ENCODE data around the gene PEX3.

Gene PEX3, protein sequence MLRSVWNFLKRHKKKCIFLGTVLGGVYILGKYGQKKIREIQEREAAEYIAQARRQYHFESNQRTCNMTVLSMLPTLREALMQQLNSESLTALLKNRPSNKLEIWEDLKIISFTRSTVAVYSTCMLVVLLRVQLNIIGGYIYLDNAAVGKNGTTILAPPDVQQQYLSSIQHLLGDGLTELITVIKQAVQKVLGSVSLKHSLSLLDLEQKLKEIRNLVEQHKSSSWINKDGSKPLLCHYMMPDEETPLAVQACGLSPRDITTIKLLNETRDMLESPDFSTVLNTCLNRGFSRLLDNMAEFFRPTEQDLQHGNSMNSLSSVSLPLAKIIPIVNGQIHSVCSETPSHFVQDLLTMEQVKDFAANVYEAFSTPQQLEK

DNA sequence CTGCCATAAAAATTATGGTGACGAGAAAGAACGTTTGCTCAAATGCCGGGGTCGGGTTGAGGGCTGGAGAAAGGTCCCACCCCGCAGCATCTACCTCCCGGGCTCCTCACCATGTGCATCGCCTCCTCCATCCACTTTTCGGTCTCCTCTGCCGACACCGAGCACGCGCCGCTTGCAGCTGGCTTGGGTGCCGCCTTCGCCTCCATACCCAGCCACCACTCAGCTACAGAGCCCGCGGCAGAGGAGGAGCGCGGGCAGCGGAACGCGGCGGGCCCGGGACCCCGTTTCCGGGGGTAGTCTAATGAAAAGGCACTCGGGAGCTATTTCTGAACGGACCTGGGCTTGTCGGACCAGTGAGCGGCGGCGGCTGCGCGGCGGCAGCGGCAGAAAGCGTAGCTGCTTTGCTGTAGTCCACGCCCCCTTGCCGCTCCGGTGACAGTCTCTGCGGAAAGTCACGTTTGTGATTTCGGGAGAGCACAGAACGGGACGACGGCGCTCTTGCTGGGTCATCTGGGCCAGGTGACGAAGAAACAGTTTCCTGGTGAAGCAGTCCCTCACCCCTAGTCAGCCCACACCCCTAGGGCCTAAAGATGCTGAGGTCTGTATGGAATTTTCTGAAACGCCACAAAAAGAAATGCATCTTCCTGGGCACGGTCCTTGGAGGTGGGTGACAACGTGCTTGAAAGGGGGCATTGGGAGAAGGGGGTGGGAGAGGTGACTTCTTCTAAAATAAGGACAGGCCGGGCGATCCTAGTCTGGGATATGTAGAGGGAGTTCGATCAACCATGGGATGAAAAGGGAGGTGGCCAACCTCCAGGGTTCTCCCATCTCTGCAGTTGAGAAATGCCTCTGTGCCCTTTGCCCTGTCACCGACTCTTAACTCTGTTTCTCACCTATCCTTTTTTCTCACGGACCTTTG, at the start of gene PEX3, which contains the start of gene ADAT2:
Gene PEX3 (plus strand): TSS at position 353 of the 919 bp plus-strand sequence. CDS start 238 bp downstream, at position 591.
Gene ADAT2 (minus strand): TSS at position 243 of the 919 bp plus-strand sequence. CDS start 37 bp downstream, at position 206.
- no peaks in the 10 kb centered on the region for H3K9me3 ChIP-seq (ENCODE audit: control insufficient read depth, low read length)
- peaks cover 23% of the 10 kb centered on the region for H3K4me1 ChIP-seq (ENCODE audit: control insufficient read depth, insufficient read depth, low read length)
- peak within 1 kb of the TSS; percentile 93 for H3K9ac ChIP-seq (ENCODE audit: low read length)
- no peaks in the 10 kb centered on the region for H3K27me3 ChIP-seq (replicated peaks; ENCODE audit: control insufficient read depth, insufficient read depth, low read length)
- peaks cover 15% of the 10 kb centered on the region for H3K36me3 ChIP-seq (ENCODE audit: control insufficient read depth, insufficient read depth, low read length, severe bottlenecking)
- DNase-seq (ENCODE audit: low read depth): peak; percentile 97
- peak within 1 kb of the TSS; percentile 97 for H3K4me3 ChIP-seq (ENCODE audit: low read length)

DNA sequence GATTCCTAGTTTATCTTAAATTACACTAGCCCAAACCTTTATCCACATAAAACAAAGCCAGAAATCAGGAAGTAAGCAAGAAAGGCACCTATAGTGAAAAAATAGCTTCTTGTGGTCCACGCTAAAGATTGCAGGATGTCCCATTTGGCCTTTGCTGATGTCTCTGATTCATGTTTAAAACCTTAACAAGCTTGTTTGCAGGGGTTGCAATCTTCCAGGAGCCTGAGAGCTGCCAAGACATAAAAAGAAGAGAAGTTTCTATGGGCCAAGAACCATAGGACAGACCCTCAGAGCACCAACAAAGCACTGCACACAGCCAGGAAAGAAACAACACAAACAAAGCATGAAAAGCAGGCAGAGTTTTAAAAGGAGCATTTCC, 49.5 kb upstream of the PEX3 start:
- Histone ChIP-seq H3K4me1 (ENCODE audit: control insufficient read depth, insufficient read depth, low read length) (peaks cover 10% of the 10 kb centered on the region), H3K27me3 (replicated peaks; ENCODE audit: control insufficient read depth, insufficient read depth, low read length) (no peaks in the 10 kb centered on the region), H3K9me3 (ENCODE audit: control insufficient read depth, low read length) (no peaks in the 10 kb centered on the region), H3K9ac (ENCODE audit: low read length) (no peak overlapping the region), H3K36me3 (ENCODE audit: control insufficient read depth, insufficient read depth, low read length, severe bottlenecking) (no peaks in the 10 kb centered on the region), H3K4me3 (ENCODE audit: low read length) (no peak overlapping the region)
- DNase-seq (ENCODE audit: low read depth): no peak

DNA sequence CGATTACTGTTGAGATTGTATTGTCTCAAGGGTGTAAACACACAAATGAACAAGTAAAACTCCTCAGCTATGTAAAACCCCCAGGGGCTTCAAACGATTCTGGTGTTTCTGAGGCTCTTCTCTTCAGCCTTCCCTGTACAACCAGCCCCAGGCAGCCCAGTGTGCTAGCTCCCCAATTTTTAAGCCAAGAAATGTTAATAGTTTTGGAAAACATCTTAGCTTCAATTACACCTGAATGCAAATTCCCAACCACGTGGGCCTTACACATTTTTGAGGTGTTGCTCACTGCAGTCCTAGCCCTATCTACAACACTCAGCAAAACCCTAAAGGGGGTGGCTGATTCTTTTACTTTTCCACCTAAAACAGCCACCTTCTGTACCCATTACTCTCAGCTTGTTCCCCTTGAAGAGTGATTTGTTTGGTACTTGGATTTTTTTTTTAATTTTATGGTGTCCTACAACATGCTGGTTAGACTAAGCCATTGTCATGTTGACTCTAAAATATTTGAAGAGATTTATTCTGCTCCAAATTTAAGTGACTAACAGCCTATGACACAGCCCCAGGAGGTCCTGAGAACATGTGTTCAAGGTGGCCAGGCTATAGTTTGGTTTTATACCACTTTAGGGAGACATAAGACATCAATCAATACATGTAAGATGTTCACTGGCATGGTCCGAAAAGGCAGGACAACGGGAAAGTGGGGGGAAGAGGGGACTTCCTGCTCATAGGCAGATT, 48.8 kb upstream of the PEX3 start:
- no peak overlapping the region for H3K9ac ChIP-seq (ENCODE audit: low read length)
- H3K4me1 ChIP-seq (ENCODE audit: control insufficient read depth, insufficient read depth, low read length): peaks cover 10% of the 10 kb centered on the region
- no peak overlapping the region for H3K4me3 ChIP-seq (ENCODE audit: low read length)
- H3K36me3 ChIP-seq (ENCODE audit: control insufficient read depth, insufficient read depth, low read length, severe bottlenecking): no peaks in the 10 kb centered on the region
- DNase-seq (ENCODE audit: low read depth): no peak
- H3K9me3 ChIP-seq (ENCODE audit: control insufficient read depth, low read length): no peaks in the 10 kb centered on the region
- H3K27me3 ChIP-seq (replicated peaks; ENCODE audit: control insufficient read depth, insufficient read depth, low read length): no peaks in the 10 kb centered on the region

DNA sequence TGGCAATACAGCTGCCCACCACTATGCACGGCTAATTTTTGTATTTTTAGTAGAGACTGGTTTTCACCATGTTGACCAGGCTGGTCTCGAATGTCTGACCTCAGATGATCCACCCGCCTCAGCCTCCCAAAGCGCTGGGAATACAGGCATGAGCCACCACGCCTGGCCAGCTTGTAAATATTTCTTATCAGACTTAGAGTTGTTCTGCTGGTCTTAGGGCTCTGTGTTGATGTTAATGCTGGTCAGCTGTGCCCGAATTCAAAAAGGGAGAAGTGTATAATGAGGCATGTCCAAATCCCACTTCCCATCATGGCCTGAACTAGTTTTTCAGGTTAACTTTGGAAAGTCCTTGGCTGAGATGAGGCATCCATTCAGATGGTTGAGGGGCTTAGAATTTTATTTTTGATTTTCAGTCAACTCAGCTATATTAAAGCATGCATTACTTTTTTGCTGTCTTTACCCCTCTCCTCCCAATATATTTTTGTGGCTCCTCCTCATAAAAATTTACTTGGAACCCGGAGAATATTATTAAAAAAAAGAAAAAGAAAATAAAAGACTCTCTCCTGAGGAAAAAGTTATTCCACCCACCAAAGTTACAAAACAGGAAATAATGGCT, 47.8 kb upstream of the PEX3 start:
- no peaks in the 10 kb centered on the region for H3K27me3 ChIP-seq (replicated peaks; ENCODE audit: control insufficient read depth, insufficient read depth, low read length)
- no peak for DNase-seq (ENCODE audit: low read depth)
- H3K4me3 ChIP-seq (ENCODE audit: low read length): no peak overlapping the region

DNA sequence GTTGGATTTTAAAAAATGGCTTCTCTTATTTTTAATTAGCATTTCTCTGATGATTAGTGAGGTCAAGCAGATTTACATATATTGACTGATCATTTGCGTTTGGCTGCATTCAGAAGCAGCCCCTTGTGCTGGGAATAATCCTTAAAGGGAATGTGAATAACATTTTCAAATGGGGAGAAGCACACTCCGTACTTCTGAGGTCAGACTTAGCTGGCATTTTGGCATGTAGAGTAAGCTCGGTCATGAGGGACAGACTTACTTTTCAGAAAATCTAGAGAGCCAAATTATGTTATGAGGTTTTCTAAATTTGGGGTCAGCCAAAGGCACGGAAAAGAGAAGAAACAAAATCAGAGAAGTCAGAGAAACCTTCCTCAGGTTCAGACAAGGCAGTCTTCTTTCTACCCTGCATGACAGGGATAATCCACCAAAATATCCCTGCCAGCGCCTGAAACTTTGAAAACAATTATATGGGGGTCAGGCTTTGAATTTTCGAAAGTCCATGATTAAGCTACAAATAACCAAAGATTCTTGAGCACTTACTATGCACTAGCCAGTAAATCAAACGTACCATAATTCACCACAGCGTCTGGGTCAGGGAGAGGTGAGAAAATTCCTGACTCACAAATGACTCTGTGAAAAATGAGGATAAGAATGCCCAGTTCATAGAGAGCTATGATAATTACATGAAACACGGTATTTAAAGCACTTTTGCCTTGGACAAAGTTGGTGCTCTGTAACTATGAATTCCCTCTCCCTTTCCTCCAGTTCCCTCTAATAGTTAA, 45.0 kb upstream of the PEX3 start:
- DNase-seq (ENCODE audit: low read depth): no peak
- Histone ChIP-seq H3K4me1 (ENCODE audit: control insufficient read depth, insufficient read depth, low read length) (peaks cover 10% of the 10 kb centered on the region), H3K9ac (ENCODE audit: low read length) (no peak overlapping the region), H3K36me3 (ENCODE audit: control insufficient read depth, insufficient read depth, low read length, severe bottlenecking) (no peaks in the 10 kb centered on the region), H3K4me3 (ENCODE audit: low read length) (no peak overlapping the region), H3K9me3 (ENCODE audit: control insufficient read depth, low read length) (no peaks in the 10 kb centered on the region), H3K27me3 (replicated peaks; ENCODE audit: control insufficient read depth, insufficient read depth, low read length) (no peaks in the 10 kb centered on the region)

More for the DNA sequence above, 47.8 kb upstream of the PEX3 start:
- Histone ChIP-seq H3K9me3 (ENCODE audit: control insufficient read depth, low read length) (no peaks in the 10 kb centered on the region), H3K36me3 (ENCODE audit: control insufficient read depth, insufficient read depth, low read length, severe bottlenecking) (no peaks in the 10 kb centered on the region), H3K4me1 (ENCODE audit: control insufficient read depth, insufficient read depth, low read length) (peaks cover 10% of the 10 kb centered on the region), H3K9ac (ENCODE audit: low read length) (no peak overlapping the region)

DNA sequence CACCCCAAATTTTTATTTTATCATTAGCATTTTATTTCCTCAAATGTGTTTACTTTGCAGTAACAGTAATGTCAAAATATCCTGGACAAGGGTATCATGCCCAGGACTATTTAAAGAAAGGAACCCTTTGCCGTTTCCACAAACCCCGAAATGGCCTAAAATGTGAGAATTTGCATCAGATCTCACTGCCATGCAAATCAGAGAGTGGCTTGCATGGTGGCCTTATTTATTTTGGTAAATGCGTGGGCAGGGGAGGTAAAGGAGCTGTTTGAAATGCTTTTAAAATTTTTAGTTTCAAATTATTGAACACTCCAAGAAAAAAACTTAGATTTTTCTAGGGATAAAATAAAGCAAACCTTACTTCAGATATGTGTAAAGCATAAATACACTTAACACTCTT, 43.9 kb upstream of the PEX3 start:
- no peak for DNase-seq (ENCODE audit: low read depth)
- H3K4me1 ChIP-seq (ENCODE audit: control insufficient read depth, insufficient read depth, low read length): peaks cover 10% of the 10 kb centered on the region
- H3K36me3 ChIP-seq (ENCODE audit: control insufficient read depth, insufficient read depth, low read length, severe bottlenecking): no peaks in the 10 kb centered on the region
- no peak overlapping the region for H3K4me3 ChIP-seq (ENCODE audit: low read length)
- H3K9ac ChIP-seq (ENCODE audit: low read length): no peak overlapping the region
- no peaks in the 10 kb centered on the region for H3K9me3 ChIP-seq (ENCODE audit: control insufficient read depth, low read length)
- H3K27me3 ChIP-seq (replicated peaks; ENCODE audit: control insufficient read depth, insufficient read depth, low read length): no peaks in the 10 kb centered on the region

DNA sequence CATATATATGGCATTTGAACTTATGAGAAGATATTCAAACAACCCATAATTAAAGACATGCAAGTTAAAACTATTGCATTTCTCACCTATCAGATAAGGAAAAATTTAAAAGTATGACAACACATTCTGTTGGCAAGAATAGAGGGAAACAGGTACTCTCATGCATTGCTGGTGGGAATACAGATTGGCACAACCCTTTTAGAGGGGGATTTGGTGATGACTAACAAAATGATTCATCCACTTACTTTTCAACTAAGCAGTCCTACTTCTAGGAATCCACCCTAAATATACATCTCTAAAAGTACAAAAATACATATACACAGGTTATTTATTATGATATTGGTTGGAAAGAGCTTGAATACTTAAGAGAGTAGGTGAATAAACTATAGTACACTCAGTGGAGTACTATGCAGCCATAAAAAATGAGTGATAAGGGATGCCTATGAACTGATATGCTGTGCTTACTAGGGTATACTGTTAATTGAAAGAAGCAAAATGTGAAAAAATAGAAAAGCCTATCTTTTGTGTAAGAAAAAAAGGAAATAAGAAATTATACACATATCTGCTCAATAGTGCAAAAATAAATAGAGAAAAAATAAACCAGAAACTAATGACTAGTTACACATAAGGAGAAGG, 42.3 kb upstream of the PEX3 start:
- no peaks in the 10 kb centered on the region for H3K27me3 ChIP-seq (replicated peaks; ENCODE audit: control insufficient read depth, insufficient read depth, low read length)
- H3K4me1 ChIP-seq (ENCODE audit: control insufficient read depth, insufficient read depth, low read length): peaks cover 10% of the 10 kb centered on the region
- no peak overlapping the region for H3K4me3 ChIP-seq (ENCODE audit: low read length)
- no peaks in the 10 kb centered on the region for H3K9me3 ChIP-seq (ENCODE audit: control insufficient read depth, low read length)
- DNase-seq (ENCODE audit: low read depth): no peak
- H3K9ac ChIP-seq (ENCODE audit: low read length): no peak overlapping the region
- H3K36me3 ChIP-seq (ENCODE audit: control insufficient read depth, insufficient read depth, low read length, severe bottlenecking): no peaks in the 10 kb centered on the region

DNA sequence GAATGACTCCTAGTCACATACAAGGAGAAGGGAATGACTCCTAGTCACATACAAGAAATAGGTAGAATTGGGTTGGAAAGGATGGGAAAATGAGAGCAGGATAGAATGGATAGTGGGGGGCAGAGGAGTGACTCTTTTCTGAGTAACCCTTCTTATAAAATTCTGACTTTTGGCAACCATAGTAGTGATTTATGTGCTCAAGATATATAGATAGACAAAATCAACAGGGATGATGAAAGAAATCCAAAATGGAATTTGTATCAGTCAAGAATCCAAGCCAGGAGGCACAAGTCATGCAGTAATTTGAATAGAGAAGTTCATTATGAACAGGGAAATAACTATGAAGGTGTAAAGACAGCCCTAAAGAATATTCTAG, 41.8 kb upstream of the PEX3 start:
- Histone ChIP-seq H3K36me3 (ENCODE audit: control insufficient read depth, insufficient read depth, low read length, severe bottlenecking) (no peaks in the 10 kb centered on the region), H3K27me3 (replicated peaks; ENCODE audit: control insufficient read depth, insufficient read depth, low read length) (no peaks in the 10 kb centered on the region), H3K4me3 (ENCODE audit: low read length) (no peak overlapping the region), H3K4me1 (ENCODE audit: control insufficient read depth, insufficient read depth, low read length) (peaks cover 10% of the 10 kb centered on the region), H3K9me3 (ENCODE audit: control insufficient read depth, low read length) (no peaks in the 10 kb centered on the region), H3K9ac (ENCODE audit: low read length) (no peak overlapping the region)
- no peak for DNase-seq (ENCODE audit: low read depth)

DNA sequence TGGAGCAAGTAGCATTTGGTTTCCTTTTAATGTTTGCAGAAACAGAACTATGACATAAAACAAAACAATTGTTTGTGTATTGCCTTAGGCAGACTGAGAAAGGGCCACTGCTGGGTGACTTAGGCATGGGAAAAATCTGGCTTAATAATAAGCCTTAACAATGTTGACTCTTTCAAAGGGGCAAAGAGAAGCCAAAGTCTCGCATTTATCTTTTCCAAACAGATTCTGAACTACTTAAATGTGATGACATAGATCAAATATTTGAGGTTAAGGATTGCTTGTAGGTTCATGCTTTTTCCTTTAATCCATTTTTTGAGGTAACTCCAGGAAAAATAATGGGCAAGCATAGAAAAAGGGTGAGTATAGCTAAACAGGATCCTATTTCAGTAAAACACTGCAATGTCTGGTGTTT, 39.7 kb upstream of the PEX3 start:
- Histone ChIP-seq H3K9me3 (ENCODE audit: control insufficient read depth, low read length) (no peaks in the 10 kb centered on the region), H3K4me3 (ENCODE audit: low read length) (no peak overlapping the region), H3K27me3 (replicated peaks; ENCODE audit: control insufficient read depth, insufficient read depth, low read length) (no peaks in the 10 kb centered on the region), H3K9ac (ENCODE audit: low read length) (no peak overlapping the region), H3K4me1 (ENCODE audit: control insufficient read depth, insufficient read depth, low read length) (peaks cover 2% of the 10 kb centered on the region), H3K36me3 (ENCODE audit: control insufficient read depth, insufficient read depth, low read length, severe bottlenecking) (no peaks in the 10 kb centered on the region)
- DNase-seq (ENCODE audit: low read depth): peak; percentile 53

DNA sequence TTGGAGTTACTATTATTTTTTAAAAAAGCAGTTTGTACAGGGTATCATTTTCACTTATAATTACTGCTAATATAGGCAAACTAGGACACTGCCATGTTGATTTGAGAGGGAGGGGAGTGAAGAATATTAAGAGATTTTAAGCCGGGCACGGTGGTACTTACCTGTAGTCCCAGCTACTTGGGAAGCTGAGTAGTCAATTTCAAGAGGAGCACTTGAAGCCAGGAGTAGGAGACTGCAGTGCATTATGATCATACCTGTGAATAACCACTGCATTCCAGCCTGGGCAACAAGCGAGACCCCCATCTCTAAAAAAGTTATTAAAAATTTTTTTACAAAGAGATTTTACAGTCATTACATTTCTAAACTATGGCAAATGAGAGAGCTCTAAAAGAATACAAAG, 35.8 kb upstream of the PEX3 start:
- no peaks in the 10 kb centered on the region for H3K27me3 ChIP-seq (replicated peaks; ENCODE audit: control insufficient read depth, insufficient read depth, low read length)
- H3K9ac ChIP-seq (ENCODE audit: low read length): no peak overlapping the region
- DNase-seq (ENCODE audit: low read depth): no peak
- H3K36me3 ChIP-seq (ENCODE audit: control insufficient read depth, insufficient read depth, low read length, severe bottlenecking): no peaks in the 10 kb centered on the region
- no peak overlapping the region for H3K4me3 ChIP-seq (ENCODE audit: low read length)
- H3K4me1 ChIP-seq (ENCODE audit: control insufficient read depth, insufficient read depth, low read length): no peaks in the 10 kb centered on the region
- no peaks in the 10 kb centered on the region for H3K9me3 ChIP-seq (ENCODE audit: control insufficient read depth, low read length)

Measured in adipocyte (in vitro differentiated cells).